Loucy (cell line): ENCODE measurements around the gene DHRS13.

Experiments used
- EZH2phosphoT487 ChIP-seq: fragments of 200-600 bp; IDR thresholded peaks from 2 replicates; pipeline ENCODE4 v1.6.1; 2018; ENCODE audit warnings: antibody characterized with exemption, mild to moderate bottlenecking, moderate library complexity, borderline replicate concordance
- TF ChIP-seq, protein P1 (sequence below): fragments of 200-600 bp; sonication (generic); conservative IDR thresholded peaks from 2 replicates; pipeline ENCODE4 v1.5.1; 2014; ENCODE audit warnings: mild to moderate bottlenecking, antibody characterized with exemption, low read length

DNA sequence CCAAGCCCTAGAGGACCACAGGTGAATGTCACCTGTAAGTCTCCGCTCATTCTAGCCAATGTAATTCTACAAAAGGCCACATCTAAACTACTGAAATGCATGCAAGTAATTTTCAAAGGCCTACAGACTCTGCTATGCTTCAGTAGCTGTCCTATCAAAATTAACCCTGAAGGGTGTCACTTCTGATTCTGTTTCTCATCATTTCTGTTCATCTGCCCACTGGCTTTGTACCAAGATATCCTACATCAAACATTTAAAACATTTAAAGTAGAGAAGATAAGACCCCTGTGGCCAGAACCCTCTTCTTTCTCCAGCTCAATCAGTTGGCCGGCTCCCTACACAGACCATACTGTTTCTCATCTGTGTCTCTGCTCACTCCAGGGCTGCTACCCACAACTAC lies 26.9 kb upstream of the DHRS13 start:
- TF ChIP-seq, protein P1, sequence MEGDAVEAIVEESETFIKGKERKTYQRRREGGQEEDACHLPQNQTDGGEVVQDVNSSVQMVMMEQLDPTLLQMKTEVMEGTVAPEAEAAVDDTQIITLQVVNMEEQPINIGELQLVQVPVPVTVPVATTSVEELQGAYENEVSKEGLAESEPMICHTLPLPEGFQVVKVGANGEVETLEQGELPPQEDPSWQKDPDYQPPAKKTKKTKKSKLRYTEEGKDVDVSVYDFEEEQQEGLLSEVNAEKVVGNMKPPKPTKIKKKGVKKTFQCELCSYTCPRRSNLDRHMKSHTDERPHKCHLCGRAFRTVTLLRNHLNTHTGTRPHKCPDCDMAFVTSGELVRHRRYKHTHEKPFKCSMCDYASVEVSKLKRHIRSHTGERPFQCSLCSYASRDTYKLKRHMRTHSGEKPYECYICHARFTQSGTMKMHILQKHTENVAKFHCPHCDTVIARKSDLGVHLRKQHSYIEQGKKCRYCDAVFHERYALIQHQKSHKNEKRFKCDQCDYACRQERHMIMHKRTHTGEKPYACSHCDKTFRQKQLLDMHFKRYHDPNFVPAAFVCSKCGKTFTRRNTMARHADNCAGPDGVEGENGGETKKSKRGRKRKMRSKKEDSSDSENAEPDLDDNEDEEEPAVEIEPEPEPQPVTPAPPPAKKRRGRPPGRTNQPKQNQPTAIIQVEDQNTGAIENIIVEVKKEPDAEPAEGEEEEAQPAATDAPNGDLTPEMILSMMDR: no peak
- TF ChIP-seq EZH2phosphoT487: no peak
